ENCODE measurements around the gene HLA-DOA.

The HLA-DOA gene

DNA sequence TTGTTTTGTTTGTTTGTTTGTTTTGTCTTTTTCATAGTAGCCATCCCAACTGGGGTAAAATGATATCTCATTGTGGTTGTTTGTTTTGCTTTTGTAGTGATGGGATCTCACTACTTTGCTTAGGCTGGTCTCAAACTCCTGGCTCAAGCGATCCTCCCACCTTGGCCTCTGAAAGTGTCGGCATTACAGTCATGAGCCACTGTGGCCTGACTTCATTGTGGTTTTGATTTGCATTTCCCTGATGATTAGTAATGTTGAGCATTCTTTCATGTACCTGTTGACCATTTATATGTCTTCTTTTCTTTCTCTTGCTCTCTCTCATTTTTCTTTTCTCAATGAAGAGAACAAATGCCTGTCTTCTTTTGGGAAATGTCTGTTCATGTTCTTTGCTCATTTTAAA lies 30.8 kb upstream of the HLA-DOA start:
- no peak for DNase-seq (ENCODE audit: low read depth in 1 of 2, low spot score in 1 of 2)
- Histone ChIP-seq H3K27ac (replicated peaks) (no peak overlapping the region), H3K27me3 (ENCODE audit: insufficient read depth, poor library complexity, severe bottlenecking) (peaks cover 8% of the 10 kb centered on the region), H3K4me3 (replicated peaks; ENCODE audit: insufficient read depth, low read length) (no peak overlapping the region)
- TF ChIP-seq GABPA (IDR thresholded peaks at IDR 0.05; ENCODE audit: low read depth) (no peak), POLR2AphosphoS5 (IDR thresholded peaks at IDR 0.05; ENCODE audit: low read depth) (no peak), SPI1 (IDR thresholded peaks at IDR 0.05; ENCODE audit: borderline replicate concordance, low read depth) (no peak)
- TF ChIP-seq, protein P1, sequence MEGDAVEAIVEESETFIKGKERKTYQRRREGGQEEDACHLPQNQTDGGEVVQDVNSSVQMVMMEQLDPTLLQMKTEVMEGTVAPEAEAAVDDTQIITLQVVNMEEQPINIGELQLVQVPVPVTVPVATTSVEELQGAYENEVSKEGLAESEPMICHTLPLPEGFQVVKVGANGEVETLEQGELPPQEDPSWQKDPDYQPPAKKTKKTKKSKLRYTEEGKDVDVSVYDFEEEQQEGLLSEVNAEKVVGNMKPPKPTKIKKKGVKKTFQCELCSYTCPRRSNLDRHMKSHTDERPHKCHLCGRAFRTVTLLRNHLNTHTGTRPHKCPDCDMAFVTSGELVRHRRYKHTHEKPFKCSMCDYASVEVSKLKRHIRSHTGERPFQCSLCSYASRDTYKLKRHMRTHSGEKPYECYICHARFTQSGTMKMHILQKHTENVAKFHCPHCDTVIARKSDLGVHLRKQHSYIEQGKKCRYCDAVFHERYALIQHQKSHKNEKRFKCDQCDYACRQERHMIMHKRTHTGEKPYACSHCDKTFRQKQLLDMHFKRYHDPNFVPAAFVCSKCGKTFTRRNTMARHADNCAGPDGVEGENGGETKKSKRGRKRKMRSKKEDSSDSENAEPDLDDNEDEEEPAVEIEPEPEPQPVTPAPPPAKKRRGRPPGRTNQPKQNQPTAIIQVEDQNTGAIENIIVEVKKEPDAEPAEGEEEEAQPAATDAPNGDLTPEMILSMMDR (IDR thresholded peaks at IDR 0.05; ENCODE audit: insufficient read depth, low read length): no peak
- TF ChIP-seq, protein P2, sequence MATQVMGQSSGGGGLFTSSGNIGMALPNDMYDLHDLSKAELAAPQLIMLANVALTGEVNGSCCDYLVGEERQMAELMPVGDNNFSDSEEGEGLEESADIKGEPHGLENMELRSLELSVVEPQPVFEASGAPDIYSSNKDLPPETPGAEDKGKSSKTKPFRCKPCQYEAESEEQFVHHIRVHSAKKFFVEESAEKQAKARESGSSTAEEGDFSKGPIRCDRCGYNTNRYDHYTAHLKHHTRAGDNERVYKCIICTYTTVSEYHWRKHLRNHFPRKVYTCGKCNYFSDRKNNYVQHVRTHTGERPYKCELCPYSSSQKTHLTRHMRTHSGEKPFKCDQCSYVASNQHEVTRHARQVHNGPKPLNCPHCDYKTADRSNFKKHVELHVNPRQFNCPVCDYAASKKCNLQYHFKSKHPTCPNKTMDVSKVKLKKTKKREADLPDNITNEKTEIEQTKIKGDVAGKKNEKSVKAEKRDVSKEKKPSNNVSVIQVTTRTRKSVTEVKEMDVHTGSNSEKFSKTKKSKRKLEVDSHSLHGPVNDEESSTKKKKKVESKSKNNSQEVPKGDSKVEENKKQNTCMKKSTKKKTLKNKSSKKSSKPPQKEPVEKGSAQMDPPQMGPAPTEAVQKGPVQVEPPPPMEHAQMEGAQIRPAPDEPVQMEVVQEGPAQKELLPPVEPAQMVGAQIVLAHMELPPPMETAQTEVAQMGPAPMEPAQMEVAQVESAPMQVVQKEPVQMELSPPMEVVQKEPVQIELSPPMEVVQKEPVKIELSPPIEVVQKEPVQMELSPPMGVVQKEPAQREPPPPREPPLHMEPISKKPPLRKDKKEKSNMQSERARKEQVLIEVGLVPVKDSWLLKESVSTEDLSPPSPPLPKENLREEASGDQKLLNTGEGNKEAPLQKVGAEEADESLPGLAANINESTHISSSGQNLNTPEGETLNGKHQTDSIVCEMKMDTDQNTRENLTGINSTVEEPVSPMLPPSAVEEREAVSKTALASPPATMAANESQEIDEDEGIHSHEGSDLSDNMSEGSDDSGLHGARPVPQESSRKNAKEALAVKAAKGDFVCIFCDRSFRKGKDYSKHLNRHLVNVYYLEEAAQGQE (IDR thresholded peaks at IDR 0.05; ENCODE audit: insufficient replicate concordance, low read depth): no peak

DNA sequence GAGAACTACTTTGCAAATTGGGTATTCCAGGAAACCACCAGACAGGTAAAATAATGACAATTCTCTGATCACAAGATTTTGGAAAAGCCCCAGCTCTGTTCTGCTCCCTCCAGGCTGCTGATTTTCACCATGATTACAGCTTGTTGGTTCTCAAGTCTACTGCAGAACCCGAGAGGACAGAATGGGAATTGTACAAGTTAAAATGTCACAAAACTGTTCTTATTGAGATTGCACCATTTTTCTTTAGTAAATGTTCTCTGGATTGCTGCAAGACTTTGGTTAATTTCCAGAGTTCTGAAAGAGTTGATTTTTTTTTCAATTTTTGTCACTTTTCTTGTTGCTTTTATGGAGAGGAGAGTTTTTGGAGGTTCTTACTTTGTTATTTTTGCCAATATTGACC lies 27.1 kb upstream of the HLA-DOA start:
- no peak for TF ChIP-seq POLR2AphosphoS5 (IDR thresholded peaks at IDR 0.05; ENCODE audit: low read depth)
- TF ChIP-seq, protein P2 (IDR thresholded peaks at IDR 0.05; ENCODE audit: insufficient replicate concordance, low read depth): no peak
- TF ChIP-seq, protein P1 (IDR thresholded peaks at IDR 0.05; ENCODE audit: insufficient read depth, low read length): no peak
- Histone ChIP-seq H3K27me3 (ENCODE audit: insufficient read depth, poor library complexity, severe bottlenecking) (peaks cover 12% of the 10 kb centered on the region), H3K4me3 (replicated peaks; ENCODE audit: insufficient read depth, low read length) (no peak overlapping the region), H3K27ac (replicated peaks) (no peak overlapping the region)
- no peak for DNase-seq (ENCODE audit: low read depth in 1 of 2, low spot score in 1 of 2)

DNA sequence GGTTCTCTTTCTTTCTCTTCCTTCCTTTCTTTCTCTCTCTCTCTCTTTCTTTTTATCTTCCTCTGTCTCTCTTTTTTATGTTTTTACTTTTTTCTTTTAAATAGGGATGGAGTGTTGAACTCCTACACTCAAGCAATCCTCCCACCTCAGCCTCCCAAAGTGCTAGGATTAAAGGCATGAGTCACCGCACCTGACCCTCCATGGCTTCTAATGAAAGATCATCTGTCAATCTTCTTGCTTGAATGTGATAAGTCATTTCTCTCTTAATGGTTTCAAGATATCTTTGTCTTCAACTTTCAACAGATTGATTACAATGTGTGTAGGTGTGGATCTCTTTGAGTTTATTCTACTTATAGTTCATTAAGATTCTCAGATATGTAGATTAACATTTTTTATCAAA lies 25.2 kb upstream of the HLA-DOA start:
- peaks cover 9% of the 10 kb centered on the region for H3K27me3 ChIP-seq (ENCODE audit: insufficient read depth, poor library complexity, severe bottlenecking)
- TF ChIP-seq GABPA (IDR thresholded peaks at IDR 0.05; ENCODE audit: low read depth): no peak
- no peak overlapping the region for H3K4me3 ChIP-seq (replicated peaks; ENCODE audit: insufficient read depth, low read length)
- H3K27ac ChIP-seq (replicated peaks): no peak overlapping the region
- DNase-seq (ENCODE audit: low read depth in 1 of 2, low spot score in 1 of 2): no peak

DNA sequence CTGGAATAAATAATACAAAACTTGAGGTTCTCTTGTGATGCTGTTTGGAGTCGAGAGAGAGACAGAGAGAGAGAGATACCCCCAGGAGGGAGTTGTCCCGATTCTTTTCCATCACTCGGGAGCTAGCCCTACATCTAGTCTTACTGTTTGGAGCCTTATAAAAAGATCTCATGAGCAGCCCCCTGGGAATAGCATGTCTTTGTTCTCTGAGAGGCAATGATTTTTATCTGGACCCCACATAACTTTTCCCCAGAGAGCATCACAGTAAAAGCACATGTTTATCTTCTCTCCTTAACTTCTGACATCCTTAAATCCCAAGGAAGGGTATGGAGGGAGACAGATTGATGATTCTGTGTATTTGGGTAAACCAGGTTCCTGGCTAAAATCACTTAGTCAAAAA lies 20.9 kb upstream of the HLA-DOA start:
- DNase-seq (ENCODE audit: low read depth in 1 of 2, low spot score in 1 of 2): no peak
- TF ChIP-seq SPI1 (IDR thresholded peaks at IDR 0.05; ENCODE audit: borderline replicate concordance, low read depth) (no peak), POLR2AphosphoS5 (IDR thresholded peaks at IDR 0.05; ENCODE audit: low read depth) (no peak), GABPA (IDR thresholded peaks at IDR 0.05; ENCODE audit: low read depth) (no peak)
- TF ChIP-seq, protein P2 (IDR thresholded peaks at IDR 0.05; ENCODE audit: insufficient replicate concordance, low read depth): no peak
- TF ChIP-seq, protein P1 (IDR thresholded peaks at IDR 0.05; ENCODE audit: insufficient read depth, low read length): no peak
- Histone ChIP-seq H3K27me3 (ENCODE audit: insufficient read depth, poor library complexity, severe bottlenecking) (peaks cover 4% of the 10 kb centered on the region), H3K4me3 (replicated peaks; ENCODE audit: insufficient read depth, low read length) (no peak overlapping the region), H3K27ac (replicated peaks) (no peak overlapping the region)

Measured in HL-60 (cell line).